ENCODE measurements around the gene CPXM2.
"Not testable (repeated sequence)": the region's sequence is repeated elsewhere in the genome, so short reads cannot be mapped to it uniquely, and the experiment has no call there.

Gene CPXM2

GRCh38 chr10:123761666-123762230 is 129.9 kb downstream of the CPXM2 start:
- DNase-seq, result no peak

- no peak for DNase-seq
Measured at GRCh38 chr10:123761038-123761428, 130.6 kb downstream of the CPXM2 start.

- DNase-seq, result no peak
Measured at GRCh38 chr10:123760356-123761037, 131.1 kb downstream of the CPXM2 start.

- DNase-seq, result no peak
Measured at GRCh38 chr10:123759501-123760031, 132.0 kb downstream of the CPXM2 start.

GRCh38 chr10:123759041-123759440 is 132.6 kb downstream of the CPXM2 start:
- no peak for DNase-seq

GRCh38 chr10:123757853-123758252 is 133.8 kb downstream of the CPXM2 start:
- DNase-seq, result no peak

GRCh38 chr10:123755061-123755460 is 136.5 kb downstream of the CPXM2 start:
- DNase-seq, result no peak

GRCh38 chr10:123754123-123754522 is 137.5 kb downstream of the CPXM2 start:
- no peak for DNase-seq

GRCh38 chr10:123751342-123752134 is 140.1 kb downstream of the CPXM2 start:
- DNase-seq, result no peak

GRCh38 chr10:123750901-123751300 is 140.7 kb downstream of the CPXM2 start:
- no peak for DNase-seq

- DNase-seq, result no peak
Measured at GRCh38 chr10:123748711-123749110, 142.9 kb downstream of the CPXM2 start.

GRCh38 chr10:123747426-123747825 is 144.2 kb downstream of the CPXM2 start:
- no peak for DNase-seq

- no peak for DNase-seq
Measured at GRCh38 chr10:123746942-123747341, 144.7 kb downstream of the CPXM2 start.

GRCh38 chr10:123746520-123746919 is 145.1 kb downstream of the CPXM2 start:
- DNase-seq, result no peak

- DNase-seq, result no peak
Measured at GRCh38 chr10:123746061-123746460, 145.5 kb downstream of the CPXM2 start.

- DNase-seq, result no peak
Measured at GRCh38 chr10:123744224-123744536, 147.4 kb downstream of the CPXM2 start.

GRCh38 chr10:123743441-123744223 is 148.0 kb downstream of the CPXM2 start:
- DNase-seq, result no peak

GRCh38 chr10:123742751-123743440 is 148.7 kb downstream of the CPXM2 start:
- DNase-seq, result no peak

GRCh38 chr10:123741711-123742110 is 149.9 kb downstream of the CPXM2 start:
- DNase-seq, result no peak

- no peak for DNase-seq
Measured at GRCh38 chr10:123741146-123741545, 150.5 kb downstream of the CPXM2 start.

GRCh38 chr10:123736917-123737316 is 154.7 kb downstream of the CPXM2 start:
- DNase-seq, result not testable (repeated sequence)

GRCh38 chr10:123729523-123729922 is 162.1 kb downstream of the CPXM2 start:
- no peak for DNase-seq

GRCh38 chr10:123726836-123727235 is 164.8 kb downstream of the CPXM2 start:
- DNase-seq, result no peak

Data from NCI-H446 (cell line).